ENCODE measurements around the gene EEIG1.

GRCh38 chr9:128020692-128021091 lies 39.9 kb upstream of the EEIG1 start:
- TF ChIP-seq CTCF (conservative IDR thresholded peaks at IDR 0.05 in 1 of 2, IDR thresholded peaks at IDR 0.05 in 1 of 2; ENCODE audit: extremely low read depth in 1 of 2, insufficient read depth in 1 of 2, low read depth in 1 of 2, low read length in 2 of 2) (peak in 1 of 2 donors; percentile 24), EZH2 (IDR thresholded peaks at IDR 0.05; ENCODE audit: borderline replicate concordance, low read length) (no peak)
